RPMI8226 (cell line): ENCODE measurements around the gene CD101.

ENCODE experiments used
- DNase-seq: peaks from one replicate; pipeline ENCODE4 v3.0.0-alpha.2; 2015

Gene CD101

DNA sequence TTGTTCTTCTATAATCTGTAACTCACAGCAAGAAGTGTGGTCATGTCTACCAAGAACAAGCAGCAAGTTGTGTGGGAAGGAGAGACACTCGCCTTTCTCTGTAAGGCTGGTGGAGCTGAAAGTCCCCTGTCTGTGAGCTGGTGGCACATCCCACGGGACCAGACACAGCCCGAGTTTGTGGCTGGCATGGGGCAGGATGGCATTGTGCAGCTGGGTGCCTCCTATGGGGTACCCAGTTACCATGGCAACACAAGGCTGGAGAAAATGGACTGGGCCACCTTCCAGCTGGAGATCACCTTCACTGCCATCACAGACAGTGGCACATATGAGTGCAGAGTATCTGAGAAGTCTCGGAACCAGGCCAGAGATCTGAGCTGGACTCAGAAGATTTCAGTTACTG is 15.5 kb downstream of the CD101 start:
- no peak for DNase-seq

DNA sequence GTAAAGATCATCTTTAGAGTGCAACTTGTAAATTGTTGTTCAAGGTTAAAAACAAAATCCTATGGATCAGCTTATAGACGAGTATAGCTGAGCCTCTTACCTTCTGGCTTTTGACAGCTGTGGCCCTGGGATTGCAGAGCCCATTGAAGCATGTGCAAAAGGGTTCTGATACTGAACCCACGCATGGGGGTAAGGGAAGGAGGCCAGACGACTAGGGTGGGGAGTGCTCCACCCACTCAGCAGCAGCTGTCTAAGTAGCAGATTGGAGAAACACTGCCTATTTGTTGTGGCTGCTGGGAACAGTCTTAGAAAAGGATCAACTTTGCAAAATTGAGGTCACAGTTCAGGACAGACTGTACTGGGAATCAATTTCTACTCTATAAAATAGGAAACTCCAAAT is 16.1 kb downstream of the CD101 start:
- no peak for DNase-seq

DNA sequence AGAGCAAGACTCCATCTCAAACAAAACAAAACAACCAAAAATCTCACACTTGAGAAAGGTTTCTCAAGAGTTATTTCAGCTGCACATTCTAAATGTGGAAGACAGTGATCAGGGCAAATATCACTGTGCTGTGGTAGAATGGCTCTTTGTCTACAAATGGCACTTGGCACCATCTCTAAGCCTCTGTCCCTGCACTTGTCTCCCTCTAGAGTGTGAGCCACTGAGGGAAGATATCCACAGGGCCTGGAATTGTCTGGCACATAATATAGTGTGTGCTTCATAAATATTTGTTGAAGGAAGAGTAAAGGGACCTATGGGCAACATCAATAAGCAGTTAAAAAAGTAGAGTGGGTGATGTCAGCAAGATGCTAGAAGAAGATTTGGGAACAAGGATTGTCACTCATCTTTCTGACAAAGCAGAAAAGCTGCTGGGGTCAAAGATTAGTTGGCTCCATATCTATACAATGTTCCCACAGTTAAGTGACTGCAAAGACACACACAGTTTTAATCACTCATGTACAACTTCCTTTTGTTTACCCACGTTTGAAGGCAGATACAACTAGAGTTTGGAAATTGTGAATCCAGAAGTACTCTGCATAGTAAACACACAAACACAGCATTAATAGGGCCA is 19.1 kb downstream of the CD101 start:
- DNase-seq, result no peak

DNA sequence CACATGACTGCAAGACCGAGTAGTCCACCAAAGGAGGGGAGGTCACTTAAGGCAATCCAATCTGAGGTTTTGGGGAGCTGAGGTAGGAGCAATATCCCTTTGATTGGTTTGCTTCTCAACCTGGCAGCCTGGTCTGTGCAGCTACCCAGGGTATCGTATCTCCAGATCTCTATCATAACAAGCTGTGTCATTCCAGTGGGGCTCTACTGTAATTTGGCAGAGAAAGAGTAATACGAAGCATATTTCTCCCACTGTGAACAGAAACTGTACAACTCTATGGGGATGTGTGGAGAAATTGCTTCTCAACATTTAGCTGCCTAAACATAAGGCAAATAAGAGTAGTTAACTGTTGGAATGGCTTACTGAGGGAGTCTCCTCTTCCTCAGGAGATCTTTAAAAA is 20.6 kb downstream of the CD101 start:
- DNase-seq, result no peak

DNA sequence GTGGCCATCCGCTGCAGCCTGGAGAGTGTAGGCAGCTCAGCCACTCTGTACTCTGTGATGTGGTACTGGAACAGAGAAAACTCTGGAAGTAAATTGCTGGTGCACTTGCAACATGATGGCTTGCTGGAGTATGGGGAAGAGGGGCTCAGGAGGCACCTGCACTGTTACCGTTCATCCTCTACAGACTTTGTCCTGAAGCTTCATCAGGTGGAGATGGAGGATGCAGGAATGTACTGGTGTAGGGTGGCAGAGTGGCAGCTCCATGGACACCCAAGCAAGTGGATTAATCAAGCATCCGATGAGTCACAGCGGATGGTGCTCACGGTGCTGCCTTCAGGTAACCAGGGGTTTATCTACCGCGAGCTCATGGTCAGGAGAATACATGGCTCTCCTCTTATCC is 24.0 kb downstream of the CD101 start:
- no peak for DNase-seq

DNA sequence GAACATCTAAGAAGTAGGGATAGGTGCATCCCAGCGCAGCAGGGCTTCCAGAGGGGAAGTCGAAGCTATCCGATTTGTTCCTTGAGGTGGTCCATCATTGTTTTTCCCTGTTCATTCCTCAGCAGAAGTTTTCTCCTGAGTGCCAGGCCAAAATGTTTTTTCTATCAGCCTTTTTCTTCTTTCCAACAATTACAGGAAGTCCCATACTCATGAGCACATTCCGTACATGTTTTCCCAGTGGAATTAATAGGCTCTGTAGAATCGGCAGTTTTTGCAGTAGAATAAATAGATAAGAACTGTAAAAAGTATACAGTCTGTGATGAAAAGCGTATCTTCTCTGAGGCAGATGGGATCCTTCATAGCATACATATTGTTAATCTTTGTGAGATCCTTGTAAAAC is 24.8 kb downstream of the CD101 start:
- no peak for DNase-seq

DNA sequence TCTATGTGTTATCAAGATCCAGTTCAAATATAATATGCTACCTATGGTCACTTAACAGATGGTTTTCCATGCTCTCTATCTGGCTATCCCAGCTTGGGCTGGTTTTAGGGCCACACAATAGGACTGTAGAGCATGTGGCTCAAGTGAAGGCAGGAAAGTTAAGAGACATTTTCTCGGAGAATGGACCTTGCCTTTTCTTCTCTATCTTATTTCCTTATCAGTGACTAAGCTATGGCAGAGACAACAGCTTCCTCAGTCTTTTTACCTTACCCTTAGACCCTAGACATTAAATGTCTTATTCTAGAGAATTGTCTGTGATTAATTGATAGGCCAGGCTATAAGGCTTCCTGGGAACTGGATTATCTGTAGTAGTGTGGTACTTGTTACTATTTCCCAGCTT is 28.1 kb downstream of the CD101 start:
- DNase-seq, result no peak

DNA sequence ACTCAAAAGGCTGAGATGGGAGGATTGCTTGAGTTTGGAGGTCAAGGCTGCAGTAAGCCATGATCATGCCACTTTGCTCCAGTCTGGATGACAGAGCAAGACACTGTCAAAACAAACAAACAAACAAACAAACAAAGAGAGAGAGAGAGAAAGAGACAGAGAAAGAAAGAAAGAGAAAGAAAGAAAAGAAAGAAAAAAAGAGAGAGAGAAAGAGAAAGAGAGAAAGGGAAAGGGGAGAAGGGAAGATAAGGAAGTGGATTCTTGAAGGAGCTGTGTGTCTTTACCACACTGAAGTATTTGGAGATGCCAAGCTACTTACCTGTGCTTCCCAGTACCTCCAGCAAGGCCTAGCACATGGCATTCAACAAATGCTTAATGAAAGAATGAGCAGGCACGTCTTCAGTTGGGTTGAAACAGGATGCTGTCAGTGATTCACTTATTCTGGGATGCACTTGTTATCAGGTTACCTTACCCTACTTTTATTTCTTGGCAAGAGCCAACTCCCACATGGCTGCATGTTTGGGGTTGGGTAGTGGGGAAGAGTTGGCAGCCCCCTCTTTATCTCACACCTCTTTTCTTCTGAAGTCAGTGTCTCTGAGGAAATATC is 28.8 kb downstream of the CD101 start:
- no peak for DNase-seq

DNA sequence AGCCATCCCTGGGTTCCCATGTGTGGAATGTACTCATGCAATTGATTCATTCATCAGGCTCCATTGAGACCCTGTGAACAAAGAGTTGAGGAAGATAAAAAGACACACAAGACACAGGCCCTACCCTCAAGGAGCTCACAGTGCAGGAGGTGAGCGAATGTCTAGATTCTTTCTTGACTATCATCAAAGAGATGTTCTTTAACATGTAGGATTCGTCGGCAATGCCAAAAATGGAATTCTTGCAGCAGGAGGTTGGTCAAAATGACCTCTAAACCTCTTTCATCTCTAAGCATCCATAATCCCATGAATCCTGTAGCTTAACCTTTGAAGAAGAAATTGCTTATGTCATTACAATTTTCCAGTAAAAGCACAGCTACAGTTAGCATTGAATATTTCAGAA is 30.7 kb downstream of the CD101 start:
- DNase-seq, result no peak

DNA sequence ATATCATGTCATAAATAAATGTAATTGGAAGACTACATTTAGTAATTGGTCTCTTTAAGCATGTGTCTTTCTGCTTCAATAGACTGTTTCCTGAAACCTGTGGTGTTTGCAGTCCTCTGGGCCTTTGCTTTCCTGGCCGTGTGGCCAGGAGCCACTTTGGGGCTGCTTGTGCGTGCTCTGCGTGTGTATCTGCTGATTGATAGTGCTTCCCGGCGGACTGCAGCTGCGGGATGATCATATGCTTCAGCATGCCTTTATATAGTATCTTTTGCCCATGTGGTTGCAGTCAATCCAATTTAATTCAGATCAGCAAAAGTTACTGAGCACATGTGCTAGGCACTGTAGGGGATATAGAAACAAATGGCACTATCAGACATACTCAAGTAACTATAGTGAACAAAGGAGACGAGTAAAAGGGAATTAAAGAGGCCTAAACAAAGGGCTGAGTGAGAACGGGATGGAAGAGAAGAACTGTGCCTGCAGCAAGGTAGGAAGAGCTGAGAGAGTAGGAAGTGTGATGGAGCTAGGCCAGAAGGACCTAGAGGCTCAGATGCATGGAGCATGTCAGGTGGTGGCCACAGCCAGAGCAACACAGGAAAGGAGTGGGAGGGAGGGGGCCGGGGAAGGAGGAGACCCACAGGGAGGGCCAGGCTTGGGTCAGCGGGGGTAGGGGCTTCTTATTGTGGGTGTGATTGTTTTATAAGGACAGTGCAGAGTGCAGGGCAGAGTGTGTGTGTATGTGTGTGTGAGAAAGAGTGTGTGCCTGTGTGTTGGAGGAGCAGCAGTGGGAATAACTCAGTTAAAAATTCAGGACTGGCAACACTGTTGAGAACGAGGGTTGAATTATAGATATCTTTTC is 31.4 kb downstream of the CD101 start:
- DNase-seq, result no peak

DNA sequence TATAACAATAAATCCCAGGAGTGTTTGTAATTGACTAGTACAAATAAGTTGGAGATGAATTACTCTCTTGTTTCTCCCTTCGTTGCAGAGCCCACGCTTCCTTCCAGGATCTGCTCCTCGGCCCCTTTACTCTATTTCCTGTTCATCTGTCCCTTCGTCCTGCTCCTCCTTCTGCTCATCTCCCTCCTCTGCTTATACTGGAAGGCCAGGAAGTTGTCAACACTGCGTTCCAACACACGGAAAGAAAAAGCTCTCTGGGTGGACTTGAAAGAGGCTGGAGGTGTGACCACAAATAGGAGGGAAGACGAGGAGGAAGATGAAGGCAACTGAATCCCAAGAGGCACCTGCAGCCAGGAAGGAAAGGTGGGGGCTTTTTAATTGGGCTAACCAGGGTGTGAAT is 32.2 kb downstream of the CD101 start:
- DNase-seq, result no peak

DNA sequence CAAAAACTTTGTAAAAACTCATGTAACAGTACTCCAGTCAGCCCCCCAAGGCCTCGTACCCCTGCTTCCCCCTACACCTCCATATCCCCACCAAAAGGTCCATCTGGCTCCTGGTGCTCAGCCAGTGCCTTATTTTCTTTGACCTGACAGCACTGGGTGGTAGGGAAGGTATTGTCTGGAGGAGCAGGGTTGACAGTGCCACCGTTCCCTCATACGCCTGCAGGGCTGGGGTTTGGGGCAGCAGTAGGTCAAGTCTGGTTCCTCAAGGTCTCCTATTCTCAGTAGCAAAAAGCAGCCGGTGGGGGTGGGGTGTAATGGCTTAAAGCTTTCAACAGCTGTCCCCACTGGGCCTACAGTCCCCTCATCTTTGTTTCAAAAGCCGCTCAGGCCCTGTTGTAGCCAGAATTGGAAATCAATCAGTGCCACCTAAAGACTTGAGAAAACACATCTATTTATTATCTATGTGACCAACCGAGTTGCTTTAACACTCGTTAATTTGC is 33.3 kb downstream of the CD101 start:
- DNase-seq, result no peak

DNA sequence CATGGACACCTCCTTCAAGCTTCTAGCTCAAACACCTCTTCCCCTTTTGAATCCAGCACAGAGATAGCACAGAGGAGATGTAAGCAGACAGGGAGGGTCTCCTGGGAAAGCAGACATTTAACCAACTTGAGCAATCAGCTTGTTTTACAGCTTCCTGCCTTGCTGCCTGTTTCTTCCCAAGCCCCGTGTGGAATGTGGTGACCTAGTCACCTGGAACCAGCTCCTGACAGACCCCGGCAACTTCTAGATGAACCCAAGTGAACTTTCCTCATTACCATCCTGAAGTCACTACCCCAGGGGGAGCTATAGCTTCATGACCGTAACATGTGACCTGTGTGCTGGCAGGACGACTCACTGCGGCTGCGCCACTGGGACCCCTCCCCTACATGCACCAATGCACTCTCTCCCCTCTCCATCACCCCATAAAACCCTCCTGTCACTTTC is 34.5 kb downstream of the CD101 start:
- DNase-seq, result no peak

DNA sequence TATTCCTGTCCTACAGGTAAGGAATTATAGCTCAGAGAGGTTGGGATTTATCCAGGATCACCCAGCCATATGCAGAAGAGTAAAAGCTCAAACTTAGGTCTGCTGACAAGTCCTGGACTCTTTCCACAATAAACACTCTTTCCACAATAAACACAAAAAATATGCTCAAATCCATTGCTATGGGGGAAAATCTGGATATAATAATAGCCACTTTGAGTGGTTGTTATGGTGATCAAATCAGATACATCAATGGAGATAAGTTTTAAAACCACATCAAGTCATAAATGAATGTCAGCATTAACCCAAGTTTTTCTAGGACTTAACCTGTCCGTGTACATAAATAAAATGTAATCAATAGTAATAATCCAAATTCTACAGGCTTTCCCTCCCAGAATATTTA is 36.2 kb downstream of the CD101 start:
- no peak for DNase-seq

DNA sequence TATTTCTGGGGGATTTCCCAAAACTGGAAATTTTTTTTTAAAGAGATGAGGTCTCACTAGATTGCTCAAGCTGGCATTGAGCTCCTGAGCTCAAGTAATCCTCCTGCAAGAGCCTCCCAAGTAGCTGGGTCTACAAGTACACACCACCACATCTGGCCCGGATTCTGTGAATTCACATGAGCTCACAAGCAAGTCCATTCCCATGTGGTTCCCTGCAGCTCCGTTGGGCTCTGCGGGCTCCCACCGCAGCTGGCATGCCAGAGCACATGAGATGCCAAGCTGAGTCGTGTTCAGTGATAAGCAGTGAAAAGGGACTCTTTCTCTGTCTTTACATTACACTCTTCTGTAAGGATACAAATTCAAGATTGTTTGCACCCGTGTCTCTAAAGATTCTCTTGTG is 36.7 kb downstream of the CD101 start:
- no peak for DNase-seq

DNA sequence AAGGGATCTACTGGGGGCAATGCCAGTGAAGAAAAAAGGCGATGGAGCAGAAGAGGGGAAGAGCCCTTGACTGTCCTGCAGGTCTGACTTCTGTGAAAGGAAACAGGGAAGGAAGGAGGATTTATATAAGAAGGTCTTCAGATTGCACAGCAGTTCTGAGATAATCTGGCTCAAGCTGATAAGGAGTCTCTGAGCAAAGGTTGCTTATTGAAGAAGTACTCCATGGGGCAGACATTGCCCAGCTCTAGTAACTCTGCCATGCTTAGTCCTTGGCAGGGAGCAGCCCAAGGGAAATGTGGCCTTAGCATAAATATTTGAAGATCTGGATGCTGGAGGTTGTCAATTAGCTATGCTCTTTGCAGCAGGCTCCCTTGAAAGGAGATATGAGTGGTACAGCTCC is 42.7 kb downstream of the CD101 start:
- DNase-seq, result no peak

DNA sequence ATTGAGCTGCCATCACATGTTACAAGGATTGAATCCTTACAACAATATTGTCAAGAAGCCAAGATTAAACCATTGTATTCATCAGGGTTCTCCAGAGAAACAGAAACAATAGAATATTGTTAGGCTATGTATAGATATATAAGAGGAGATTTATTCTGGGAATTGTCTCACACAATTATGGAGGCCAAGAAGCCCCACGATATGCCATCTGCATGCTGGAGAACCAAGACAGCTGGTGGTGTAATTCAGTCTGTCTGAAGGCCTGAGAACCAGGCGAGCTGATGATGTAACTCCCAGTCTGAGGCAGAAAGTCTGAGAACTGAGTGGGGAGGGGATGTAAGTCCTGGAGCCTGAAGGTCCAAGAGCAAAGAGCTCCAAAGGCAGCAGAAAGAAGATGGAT is 44.1 kb downstream of the CD101 start:
- no peak for DNase-seq

DNA sequence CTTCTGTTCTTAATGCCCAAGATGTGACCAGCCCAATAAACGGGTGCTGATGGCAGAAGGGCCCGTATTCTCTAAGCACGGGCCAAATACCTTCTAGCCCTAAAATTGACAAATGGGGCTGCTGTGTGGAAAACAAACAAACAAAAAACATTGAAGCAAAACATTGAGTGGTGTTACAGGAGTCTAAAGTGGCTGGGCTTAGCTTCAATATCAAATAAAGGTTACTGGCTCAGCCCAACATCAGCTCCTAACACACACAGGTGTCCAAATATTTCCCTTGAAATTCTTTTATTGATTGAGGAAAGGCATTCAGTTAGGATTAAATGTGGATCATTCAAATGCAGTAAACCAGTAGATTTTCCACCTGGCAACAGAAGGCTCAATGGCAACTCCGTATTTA is 45.2 kb downstream of the CD101 start:
- DNase-seq, result no peak

DNA sequence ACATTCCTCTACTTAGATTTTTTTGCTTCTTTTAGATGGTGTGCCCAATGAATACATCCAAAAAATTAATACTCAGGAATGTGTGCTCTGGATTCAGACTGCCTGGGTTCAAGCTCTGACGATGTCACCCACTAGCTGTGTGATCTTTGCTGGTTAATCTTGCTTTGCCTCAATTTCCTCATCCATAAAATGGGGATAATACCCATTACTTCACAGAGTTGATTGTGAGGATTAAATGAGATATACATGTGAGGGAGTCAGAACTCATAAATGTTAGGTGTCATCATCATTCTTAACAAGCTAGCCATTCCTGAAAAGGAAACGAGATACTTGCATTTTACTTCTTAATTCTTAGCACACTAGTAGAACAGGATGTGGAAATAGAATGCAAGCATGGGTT is 45.7 kb downstream of the CD101 start:
- DNase-seq, result no peak

DNA sequence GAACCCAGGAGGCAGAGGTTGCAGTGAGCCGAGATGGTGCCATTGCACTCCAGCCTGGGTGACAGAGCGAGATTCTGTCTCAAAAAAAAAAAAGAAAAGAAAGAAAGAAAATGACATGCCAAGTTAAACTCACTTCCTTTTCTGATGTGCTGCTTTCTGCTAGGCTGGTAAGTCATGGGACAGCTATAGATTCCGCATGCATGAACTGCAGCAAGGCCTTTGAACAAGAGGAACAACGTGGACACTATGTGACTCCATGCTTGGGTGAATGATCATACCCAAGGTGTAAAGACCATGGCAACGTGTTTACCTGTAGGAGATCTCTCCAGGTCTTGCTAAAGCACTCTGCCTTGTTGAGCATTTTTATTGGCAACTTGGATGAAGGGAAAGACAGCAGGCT is 48.3 kb downstream of the CD101 start:
- DNase-seq, result no peak

DNA sequence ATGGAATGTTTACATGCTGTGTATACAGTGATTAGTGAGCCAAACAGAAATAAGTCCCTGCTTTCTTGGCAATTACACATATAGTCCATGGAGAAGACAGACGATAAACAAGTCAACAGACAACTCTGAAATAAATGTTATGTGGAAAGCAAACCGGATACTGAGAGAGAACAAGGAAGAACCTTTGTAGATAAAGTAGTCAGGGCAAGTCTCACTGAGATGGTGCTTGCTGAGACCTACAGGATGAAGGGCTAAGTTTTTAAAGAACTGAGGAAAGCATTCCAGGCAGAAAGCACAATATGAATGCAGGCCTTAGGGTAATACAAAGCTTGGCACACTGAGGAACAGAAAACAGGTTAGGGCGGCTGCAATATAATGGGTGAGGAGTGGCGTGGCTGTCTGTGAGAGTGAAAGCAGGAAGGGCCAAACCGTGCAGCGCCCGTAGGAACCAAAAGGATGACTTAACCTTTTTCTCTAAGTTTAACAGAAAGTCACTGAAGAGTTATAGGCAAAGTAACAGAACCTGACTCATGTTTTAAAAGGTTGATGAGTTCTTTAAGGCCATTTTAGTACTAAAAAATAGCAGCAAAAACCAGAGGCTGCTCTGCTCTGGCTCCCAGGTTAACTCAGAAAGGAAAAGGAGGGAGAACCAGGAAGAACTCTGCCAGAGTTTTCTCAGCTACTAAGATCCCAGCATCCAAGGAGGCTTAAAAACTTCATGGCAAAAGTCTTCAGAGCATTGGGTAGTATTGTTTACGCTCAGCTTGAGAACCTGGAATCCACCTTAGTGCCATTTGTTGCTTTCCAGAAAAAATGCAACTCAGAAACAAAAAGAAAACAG is 49.9 kb downstream of the CD101 start:
- no peak for DNase-seq

DNA sequence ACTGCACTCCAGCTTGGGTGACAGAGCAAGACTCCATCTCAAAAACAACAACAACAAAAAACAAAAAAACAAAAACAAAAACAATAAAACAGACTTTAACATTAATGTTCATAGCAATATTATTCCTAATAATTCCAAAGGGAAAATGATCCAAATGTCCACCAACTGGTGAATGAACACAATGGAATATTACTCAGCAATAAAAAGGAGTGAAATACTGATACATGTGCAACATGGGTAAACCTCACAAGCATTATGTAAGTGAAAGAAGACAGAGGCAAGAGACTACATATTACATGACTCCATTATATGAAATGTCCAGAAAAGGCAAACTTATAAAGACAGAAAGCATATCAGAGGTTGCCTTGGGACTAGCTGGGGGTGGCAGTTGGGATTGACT is 52.5 kb downstream of the CD101 start:
- no peak for DNase-seq

DNA sequence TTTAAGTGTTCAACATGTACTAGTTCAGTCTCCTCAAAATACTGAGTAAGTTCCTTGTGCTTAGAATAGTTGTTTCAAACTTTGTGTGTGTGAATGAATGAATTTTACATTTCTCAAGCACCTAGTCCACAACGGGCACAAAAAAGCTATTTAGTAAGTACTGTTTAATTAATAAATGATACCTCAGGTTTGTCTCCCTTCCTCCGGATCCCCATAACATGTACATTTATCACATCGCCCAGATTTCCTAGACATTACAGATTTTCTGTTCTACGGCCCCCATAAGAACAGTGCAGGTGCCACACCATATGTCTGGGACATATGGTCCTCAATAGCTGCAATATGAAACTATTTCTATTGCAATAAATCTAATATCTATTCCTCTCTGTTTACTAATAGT is 57.2 kb downstream of the CD101 start:
- peak; percentile 4 for DNase-seq
